NCI-H2227 (cell line): ENCODE data around the gene WDFY3.
A peak's percentile ranks its signal among the peaks of the same experiment; 100 is the strongest.
"Not testable (repeated sequence)": the region's sequence is repeated elsewhere in the genome, so short reads cannot be mapped to it uniquely, and the experiment has no call there.

Source experiments
- DNase-seq: peaks from one replicate; lab custom pipeline; 2025; ENCODE audit not compliant: unreplicated experiment; lab: John Stamatoyannopoulos, UW

WDFY3 gene

DNA sequence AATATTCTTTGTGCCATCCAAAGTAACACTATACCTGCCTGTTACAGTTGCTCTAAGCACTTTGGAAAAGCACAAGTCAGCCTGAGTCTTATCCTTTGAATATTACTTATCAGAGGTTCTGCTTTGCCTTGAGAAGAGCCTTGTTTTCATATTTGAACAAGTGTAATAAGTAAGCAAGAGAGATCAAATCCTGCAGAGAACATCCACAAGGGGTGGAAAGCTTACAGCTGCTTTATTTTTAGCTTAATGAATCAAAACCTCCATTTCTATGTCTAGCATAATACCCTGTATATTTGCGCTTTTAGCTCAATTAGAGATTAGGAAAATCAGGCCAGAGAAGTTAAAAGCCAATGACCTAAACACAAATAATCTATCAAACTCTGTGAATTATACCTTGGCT, 243.8 kb downstream of the WDFY3 start:
- no peak for DNase-seq

DNA sequence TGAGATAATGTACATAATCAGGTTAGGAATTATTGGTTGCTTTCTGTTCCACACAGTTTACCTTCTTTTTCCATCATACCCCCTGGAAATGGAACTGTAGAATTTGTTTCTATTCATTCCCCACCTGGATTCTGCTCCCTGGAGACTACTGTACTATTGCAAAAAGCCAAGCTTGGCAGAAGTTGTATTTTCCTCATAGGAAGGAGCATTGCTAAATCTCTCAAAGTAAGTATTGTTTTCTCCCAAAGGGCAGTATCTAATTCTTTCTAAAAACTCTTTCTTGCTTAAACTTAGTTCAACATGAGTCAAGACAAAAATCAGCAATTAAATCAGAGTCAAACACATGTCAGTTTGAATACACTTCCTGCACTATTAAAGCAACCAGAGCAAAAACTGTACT, 247.4 kb downstream of the WDFY3 start:
- no peak for DNase-seq

DNA sequence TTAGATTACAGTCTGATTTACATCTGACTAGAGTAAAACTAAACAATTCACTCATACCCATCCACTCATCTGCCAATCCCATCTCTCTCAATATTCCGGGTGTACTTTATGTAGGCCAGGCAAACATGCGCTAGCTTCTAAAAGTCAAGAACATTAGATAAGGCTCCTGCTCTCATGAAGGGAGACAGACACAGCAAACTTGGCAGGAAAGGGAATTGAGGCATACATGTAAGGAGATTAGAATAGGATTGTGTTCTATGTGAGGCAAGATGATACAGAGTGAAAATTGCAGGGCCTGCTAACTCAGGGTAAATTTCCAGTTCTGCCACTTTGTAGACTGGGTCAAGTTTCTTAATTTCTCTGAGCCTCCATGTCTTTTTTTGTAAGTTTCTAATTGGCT, 247.8 kb downstream of the WDFY3 start:
- DNase-seq, result no peak

DNA sequence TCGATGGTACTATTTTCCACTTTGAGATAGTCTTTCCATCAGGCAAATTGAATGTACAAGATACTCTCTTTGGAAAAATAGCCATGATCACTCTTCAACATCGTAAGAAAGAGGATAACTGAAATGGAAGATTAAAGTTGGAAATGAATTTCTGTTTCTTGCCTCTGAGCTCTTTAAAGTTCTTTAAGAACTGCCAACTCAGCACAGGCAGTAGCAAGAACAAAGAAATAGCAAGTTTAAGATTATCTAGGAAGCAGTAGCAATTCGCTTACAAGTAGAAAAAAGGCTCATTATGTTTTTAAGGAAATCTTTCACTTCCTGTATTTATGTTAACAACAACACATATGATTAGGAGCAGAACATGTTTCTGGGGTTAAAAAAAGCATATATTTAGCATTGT, 255.9 kb downstream of the WDFY3 start:
- DNase-seq, result no peak

DNA sequence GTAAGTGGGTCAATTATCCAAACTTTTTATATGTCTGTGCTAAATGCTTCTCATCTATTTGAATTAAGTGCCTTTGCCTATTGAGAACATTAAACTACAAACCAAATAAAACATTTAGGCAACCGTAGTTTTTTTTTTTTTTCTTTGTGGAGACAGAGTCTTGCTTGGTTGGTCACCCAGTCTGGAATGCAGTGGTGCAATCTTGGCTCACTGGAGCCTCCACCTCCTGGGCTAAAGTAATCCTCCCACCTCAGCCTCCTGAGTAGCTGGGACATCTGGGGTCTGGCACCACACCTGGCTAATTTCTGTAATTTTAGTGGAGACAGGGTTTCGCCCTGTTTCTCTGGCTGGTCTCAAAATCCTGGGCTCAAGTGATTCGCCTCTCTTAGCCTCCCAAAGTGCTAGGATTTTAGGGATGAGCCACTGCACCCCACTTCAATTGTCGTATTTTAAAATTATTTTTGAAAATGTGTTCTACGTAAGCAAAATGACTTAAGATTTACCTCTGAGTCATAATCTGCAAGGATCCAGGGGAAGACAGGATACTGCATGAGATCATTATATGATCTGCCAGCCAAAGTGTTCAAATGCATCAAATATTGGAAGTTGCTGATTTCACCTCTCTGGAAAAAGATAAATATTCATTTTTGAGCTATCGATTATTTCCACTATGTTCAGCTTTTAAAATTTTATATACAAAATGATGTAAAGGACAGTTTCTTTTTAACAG, 257.9 kb downstream of the WDFY3 start:
- DNase-seq, result no peak

DNA sequence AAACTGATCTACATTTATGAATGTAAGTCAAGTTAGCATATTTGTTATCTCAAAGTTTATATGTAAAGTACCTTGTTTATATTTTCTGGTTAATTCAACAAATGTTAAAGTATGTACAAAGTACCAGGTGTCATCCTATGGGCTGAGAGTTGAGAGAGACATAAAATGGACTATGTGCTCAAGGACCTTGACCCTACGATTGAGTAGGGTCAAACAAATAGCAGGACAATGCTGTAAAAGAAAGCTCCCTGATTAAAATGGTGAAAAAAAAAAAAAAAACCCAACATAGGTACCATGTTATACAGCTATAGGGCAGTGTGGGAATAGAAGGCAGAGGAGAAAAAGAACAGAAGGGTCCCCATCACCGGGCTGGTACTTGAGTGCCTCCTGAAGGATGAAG, 260.2 kb downstream of the WDFY3 start:
- DNase-seq, result no peak

DNA sequence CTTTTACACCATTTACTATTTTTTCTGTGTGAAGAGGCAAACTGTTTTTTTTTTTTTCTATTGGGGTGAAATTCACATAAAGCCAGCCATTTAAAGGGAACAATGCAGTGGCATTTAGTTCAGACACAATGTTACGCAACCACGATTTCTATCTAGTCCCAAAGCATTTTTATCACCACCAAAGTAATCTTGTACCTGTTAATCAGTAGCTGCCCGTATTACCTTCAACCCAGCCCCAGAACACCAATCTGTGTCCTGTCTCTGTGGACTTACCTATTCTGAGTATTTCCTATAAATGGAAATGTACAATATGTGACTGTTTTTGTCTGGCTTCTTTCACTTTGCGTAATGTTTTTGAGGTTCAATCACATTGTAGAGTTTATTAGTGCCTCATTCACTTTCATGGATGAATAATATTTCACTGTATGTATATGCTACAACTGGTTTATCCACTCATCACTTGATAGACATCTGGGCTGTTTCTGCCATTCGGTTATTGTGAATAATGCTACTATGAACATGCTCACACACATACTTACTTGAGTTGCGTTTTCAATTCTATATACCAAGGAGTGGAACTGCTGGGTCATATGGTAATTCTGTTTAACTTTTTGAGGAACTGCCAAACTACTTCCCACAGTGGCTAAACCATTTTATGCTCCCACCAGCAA, 267.4 kb downstream of the WDFY3 start:
- DNase-seq, result no peak

DNA sequence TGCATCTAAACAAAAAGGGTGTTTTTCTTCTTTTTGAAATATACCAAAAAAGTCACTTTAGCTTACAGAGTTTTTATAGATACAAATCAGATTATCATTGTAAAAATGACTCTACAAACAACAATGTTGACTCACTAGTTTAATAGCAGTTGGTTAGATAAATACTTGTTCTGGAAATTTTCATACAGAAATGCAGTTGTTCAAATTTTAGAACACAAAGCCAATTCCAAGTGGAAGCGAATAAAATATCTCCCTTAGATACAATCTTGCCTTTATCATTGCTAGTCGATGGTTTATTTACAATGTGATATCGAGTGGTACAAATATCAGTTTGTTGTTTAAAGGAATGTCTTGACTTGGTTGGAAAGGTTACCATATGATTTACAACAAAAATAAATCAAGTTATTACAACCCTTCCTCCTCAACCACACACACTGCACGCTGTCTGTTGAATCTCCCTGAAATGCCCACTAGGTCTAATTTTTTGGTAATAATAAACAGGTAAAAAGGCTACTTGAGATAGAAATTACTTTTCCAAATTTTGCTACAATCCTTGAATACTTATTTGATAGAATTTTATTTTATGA, 268.8 kb downstream of the WDFY3 start:
- DNase-seq, result no peak

DNA sequence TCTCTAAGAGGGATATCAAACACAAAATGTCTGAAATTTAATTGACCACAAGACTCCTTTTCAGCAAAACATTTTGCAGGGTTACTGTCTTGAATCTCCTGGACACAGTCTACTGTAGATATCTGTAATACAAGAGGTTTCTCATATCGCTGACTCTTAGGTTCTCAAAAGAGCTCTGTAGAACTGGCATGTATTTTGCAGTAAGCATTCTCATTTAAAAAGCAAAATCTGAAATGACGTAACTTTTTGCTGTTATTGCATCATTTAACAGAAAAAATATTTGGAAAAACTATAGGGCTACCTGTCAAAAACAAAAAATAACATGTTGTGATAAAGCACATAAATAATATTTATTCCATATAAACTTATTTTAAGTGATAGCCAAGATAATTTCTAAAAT, 269.3 kb downstream of the WDFY3 start:
- no peak for DNase-seq

DNA sequence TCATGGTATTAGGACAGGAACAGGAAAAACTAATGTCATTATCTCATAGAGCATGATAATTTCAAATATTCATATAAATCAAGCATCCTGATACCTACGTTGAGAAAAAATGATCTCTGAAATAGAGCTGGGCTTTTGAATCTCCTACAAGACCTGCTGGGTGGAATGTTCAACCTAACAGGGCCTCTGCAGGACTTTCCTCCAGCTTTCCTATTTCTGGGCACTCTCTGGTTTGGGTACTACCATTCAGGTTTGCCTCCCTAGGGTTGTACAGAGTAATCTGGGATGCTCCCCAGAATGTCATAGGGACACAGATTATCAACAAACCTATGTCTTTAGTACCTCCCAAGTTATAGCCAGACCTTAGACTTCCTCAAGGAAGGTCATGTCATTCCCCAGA, 274.7 kb downstream of the WDFY3 start:
- no peak for DNase-seq

DNA sequence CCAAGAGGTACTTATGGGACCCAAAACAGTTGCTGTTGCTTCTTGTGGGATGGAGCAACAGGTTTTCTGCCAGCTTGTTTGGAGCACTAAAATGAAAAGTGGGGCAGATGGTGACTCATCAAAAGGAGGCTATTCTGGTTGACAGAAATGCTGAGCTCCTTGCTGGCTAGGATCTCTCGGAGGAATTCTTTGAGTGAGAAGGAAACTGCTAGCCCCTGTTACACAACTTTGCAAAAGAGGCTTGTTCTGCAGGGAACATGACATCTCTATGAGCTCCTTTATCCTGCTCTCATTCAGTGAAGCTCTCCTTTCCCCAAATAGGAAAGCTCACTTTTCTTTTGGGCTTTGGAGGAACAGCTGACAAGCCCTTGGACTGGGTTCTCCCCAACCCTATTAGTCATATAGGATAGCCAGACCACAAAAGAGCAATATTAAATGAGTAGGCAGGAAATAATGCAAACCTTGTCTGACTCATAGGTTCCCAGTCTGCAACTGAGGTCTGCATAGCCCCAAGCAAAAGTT, 275.3 kb downstream of the WDFY3 start:
- no peak for DNase-seq

DNA sequence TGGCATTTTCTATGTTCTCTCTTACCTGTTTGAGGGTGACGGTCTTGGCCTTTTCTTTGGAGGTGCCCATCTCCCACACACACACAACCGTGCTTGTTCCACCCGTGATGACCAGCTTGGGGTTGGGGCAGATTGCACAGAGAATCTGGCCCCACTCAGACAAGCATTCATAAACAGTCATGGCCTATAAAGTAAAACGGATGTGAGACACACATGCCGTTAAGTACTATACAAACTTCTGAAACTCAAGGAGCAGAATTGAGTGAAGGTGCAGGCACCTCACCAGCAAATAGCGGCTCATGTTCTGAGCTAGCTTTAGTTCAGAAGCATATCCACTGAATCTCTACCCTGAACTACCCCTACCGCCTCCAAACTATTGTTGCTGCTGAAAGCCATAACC, 276.0 kb downstream of the WDFY3 start:
- DNase-seq, result no peak

DNA sequence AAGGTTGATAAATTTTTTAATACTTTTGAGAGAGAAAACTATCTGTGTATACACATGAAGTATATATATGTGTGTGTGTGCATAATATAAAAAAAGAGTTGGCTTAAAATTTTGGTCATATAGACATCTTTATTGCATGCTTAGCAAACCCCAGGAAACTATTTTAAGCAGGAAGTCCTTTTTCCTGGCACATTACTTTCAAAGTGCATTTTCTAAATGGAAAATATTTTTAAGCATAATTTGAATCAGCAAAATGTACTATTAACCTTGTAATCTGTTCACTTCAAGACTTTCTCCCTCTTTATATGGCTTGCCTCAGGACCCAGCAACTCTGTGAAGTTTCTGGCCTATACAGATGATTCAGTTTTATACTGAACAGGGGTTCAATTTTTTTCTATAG, 277.3 kb downstream of the WDFY3 start:
- no peak for DNase-seq

DNA sequence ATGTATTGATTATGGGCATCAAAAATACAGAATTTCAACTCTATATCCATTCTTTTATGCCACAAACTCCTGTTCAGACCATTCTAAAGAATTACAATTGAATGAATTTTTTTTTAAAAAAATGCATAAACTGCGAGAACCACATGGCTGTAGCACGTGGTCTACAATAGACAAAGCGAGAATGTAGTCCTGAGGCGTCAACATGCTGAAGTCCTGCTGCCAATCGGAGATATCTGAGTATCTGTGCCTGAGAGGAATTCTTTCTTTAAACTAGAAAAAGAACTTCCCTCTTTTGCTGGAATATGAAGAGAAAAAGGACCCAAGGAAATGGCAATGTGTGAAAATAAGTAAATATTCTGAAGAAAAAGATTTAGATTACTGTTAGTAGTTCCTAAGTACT, 277.9 kb downstream of the WDFY3 start:
- no peak for DNase-seq

DNA sequence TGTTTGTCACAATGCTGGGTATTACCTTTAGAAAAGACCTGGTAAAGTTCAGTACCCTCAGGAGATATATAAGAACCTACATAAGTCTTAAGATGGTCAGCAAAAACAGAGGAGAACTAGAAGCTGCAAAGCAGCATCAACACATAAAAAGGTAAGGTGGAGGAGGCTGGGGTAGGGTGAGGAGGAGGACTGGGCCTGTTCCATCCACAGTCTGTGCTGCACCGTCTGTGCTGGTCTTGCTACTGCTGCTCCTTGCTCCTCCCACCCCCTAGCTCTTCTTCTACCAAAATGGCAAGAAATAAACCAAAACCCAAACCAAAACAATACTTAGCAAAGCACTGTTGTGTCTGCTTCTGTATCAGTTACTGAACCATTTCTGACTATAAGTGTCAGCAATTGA, 281.4 kb downstream of the WDFY3 start:
- DNase-seq, result no peak

DNA sequence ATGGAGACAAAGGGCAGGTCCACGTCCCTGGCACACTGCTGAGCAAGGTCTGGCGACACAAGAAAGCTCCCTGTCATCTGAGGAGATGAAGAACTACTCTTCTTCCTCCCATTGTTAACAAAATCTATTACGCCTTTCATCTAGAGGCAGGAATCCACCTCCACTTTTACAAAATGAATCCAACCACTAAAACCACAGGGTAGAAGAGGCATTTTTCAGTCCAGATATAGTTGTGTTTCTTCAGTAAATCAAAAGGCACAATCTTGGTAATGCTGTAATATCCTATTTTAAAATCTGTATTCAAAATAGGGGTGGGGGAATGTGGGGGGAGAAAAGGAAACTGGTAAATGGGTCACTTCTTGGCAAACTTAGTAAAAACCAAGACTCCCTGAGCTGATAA, 282.1 kb downstream of the WDFY3 start:
- no peak for DNase-seq

DNA sequence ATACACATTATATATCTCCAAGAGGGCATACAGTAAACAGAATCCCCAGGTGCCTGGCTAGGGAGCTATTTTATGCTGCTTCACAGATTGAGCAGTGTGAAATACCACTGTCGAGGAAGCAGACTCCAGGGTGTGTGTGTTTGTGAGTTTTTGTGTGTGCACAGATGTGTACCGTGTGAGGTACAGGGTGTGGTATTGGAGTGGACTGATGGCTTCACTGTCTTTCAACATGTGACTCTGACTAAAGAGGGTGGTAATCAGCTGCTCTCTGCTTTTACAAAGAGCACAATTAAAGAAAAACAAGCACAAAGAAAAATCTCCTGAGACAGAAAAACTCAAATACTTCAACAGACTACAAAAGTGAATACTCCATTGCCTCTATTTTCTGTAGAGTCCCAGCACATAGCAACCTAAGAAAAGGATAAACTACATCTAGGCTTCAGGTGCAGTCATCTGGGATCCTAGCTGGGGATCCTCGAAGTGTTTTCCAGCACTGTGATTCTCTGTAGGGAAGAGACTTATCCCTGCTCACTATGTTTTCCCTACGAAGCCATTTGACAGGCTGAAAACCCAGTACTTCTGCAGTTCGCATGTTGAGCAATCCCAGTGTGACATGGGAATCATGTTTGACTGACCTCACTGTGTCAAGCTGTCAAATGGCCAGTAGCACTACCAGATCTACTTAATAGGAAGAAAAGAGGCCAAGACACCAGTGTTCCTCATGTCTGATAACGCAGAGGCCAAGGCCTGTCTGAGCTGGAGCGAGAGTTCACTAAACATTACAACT, 283.2 kb downstream of the WDFY3 start:
- DNase-seq, result no peak

DNA sequence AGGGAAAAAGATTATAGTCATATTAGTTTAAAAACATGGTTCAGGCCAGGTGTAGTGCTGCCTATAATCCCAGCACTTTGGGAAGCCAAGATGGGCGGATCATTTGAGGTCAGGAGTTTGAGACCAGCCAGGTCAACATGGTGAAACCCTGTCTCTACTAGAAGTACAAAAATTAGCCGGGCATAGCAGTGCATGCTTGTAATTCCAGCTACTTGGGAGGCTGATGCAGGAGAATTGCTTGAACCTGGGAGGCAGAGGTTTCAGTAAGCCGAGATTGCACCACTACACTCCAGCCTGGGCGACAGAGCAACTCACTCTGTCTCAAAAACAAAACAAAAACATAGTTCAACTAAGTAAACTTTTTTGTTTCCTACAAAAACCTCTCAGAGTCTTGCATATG, 283.8 kb downstream of the WDFY3 start:
- not testable (repeated sequence) for DNase-seq

DNA sequence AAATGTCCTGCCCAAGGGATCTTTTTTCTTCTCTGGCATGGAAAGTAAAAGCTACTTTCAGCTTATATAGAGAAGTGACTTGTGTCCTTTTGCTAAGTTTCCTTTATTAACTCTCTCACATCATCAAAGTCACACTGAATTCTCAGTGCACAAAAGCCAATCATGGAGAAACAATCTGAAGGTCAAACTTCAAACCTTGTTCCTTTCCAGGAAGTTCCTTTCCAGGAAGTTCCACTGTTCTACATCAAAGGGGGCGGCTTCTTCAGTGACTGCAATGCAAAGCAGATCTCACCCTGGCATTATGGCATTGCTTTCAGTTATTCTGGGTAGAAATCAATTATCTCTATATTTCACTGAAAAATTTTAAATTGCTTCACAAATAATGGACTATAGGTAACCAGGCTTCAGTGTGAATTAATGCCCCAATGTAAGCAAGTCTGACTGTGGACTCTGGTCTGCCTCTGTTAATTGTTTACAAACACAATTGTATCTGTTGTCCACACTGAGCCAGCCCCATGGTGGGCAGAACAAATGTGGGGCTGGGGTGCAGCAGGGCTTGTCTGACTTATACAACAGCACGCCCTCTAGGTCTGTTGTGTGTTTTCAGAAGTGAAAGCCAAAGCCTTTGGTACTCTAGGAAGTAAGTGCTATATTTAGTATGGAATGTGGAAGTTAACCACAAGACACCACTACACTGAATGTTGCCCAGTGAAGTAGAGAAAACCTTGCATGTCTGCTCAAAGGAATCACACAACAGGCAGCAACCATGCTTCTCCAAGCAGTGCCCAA, 284.8 kb downstream of the WDFY3 start:
- no peak for DNase-seq

DNA sequence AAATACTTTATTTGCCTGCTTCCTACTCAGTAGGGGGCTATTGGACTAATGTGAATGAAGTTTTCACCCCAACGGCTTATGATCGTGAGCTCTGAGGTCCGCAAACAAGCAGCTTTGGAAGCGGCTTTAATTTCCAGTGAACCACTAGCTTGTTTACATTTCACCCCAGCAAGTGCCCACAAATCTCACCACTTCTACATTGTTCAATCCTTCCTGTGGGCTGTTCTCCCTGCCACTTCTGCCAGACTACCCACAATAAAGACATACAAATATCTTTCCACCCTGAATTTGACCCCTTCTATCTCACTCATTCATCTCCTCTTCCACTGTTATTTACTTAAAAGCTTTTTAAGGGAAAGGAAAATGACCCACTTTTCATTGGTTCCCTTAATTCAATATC, 285.5 kb downstream of the WDFY3 start:
- peak; percentile 9 for DNase-seq
